Chondrocyte (in vitro differentiated cells): ENCODE data around the gene TRABD2A. TPM values are rescaled to one million over a fixed set of nuclear protein-coding genes. Genes with fewer than 3 reads are reported as not detected.

Experiments used
- DNase-seq: peaks from one replicate; pipeline ENCODE4 v3.0.0; 2021; ENCODE audit warnings: mixed read lengths, low spot score
- H3K27ac Mint-ChIP-seq: one replicate; pipeline ENCODE4 v1.8.0; 2021; ENCODE audit warnings: mild to moderate bottlenecking, moderate library complexity, mixed read lengths; ENCODE audit not compliant: unreplicated experiment
- H3K27me3 Mint-ChIP-seq: 2 replicates; pipeline ENCODE4 v1.8.0; 2021; ENCODE audit warnings: low read depth, mixed read lengths
- H3K36me3 Mint-ChIP-seq: 2 replicates; pipeline ENCODE4 v1.8.0; 2021; ENCODE audit warnings: low read depth, mixed read lengths
- H3K4me1 Mint-ChIP-seq: 2 replicates; pipeline ENCODE4 v1.8.0; 2021; ENCODE audit warnings: low read depth, mild to moderate bottlenecking, mixed read lengths
- H3K4me3 Mint-ChIP-seq: one replicate; pipeline ENCODE4 v1.8.0; 2021; ENCODE audit warnings: mild to moderate bottlenecking, moderate library complexity, mixed read lengths; ENCODE audit not compliant: unreplicated experiment
- H3K9me3 Mint-ChIP-seq: 2 replicates; pipeline ENCODE4 v1.8.0; 2021; ENCODE audit warnings: low read depth, mixed read lengths
- total RNA-seq: library from RNA; stranded (reverse); gene quantifications from 3 replicates; pipeline ENCODE4 v1.2.1, GENCODE V29; 2021
- TF ChIP-seq, protein P1 (sequence below): fragments of 200-600 bp; sonication (generic); IDR thresholded peaks from 2 replicates; pipeline ENCODE4 v1.5.0; 2021; ENCODE audit warnings: antibody characterized with exemption, mild to moderate bottlenecking, moderate library complexity

The TRABD2A gene
- total RNA-seq, 1 donor from 2014 or later = 0.37 TPM

GRCh38 chr2:84839851-84840250, 41.0 kb downstream of the TRABD2A start:
- H3K27me3 Mint-ChIP-seq = peaks cover 6% of the 10 kb centered on the region

DNA sequence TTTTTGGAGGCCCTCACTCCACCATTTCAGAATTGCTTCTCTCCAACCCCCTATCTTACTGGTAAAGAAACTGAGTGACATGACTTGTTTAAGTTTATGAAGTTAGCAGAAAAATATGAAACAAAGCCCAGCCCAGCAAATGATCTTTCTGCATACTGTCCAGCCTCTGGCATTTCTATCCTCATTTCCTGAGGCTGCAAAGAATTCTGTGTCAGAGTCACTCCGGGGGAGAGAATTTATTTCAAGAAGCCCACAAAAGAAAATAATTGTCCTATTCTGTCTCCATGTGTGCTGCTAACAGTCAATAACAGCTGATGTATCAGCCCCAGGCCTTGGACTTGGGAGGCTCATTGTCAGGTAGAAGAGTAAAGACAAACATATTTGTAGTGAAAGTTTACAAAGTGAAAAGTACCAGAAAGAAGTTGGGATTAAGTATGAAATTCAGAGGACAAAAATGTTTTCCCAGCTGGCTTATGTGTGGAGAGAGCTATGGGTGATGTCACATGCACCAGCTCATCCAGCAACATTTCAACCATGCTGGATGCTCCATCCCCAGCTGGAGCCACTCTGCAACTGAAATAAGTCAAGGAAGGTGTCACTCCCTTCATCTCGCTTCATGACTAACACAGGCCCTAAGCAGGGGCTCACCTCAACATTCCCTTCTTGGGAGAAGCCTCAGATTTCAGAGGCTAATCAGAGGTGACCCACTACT, 42.3 kb downstream of the TRABD2A start:
- Mint-ChIP-seq H3K27ac (peak overlapping the region; percentile 50), H3K4me1 (peaks cover 27% of the 10 kb centered on the region), H3K9me3 (peaks cover 9% of the 10 kb centered on the region), H3K36me3 (peaks cover 5% of the 10 kb centered on the region), H3K27me3 (peaks cover 4% of the 10 kb centered on the region), H3K4me3 (no peak overlapping the region)
- TF ChIP-seq, protein P1, sequence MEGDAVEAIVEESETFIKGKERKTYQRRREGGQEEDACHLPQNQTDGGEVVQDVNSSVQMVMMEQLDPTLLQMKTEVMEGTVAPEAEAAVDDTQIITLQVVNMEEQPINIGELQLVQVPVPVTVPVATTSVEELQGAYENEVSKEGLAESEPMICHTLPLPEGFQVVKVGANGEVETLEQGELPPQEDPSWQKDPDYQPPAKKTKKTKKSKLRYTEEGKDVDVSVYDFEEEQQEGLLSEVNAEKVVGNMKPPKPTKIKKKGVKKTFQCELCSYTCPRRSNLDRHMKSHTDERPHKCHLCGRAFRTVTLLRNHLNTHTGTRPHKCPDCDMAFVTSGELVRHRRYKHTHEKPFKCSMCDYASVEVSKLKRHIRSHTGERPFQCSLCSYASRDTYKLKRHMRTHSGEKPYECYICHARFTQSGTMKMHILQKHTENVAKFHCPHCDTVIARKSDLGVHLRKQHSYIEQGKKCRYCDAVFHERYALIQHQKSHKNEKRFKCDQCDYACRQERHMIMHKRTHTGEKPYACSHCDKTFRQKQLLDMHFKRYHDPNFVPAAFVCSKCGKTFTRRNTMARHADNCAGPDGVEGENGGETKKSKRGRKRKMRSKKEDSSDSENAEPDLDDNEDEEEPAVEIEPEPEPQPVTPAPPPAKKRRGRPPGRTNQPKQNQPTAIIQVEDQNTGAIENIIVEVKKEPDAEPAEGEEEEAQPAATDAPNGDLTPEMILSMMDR = no peak
- no peak for DNase-seq

More at GRCh38 chr2:84839851-84840250, 41.0 kb downstream of the TRABD2A start:
- H3K4me3 Mint-ChIP-seq = no peak overlapping the region
- TF ChIP-seq, protein P1 = no peak
- H3K4me1 Mint-ChIP-seq = peaks cover 27% of the 10 kb centered on the region
- H3K27ac Mint-ChIP-seq = no peak overlapping the region
- DNase-seq = no peak
- H3K9me3 Mint-ChIP-seq = peaks cover 9% of the 10 kb centered on the region
- H3K36me3 Mint-ChIP-seq = peaks cover 5% of the 10 kb centered on the region

DNA sequence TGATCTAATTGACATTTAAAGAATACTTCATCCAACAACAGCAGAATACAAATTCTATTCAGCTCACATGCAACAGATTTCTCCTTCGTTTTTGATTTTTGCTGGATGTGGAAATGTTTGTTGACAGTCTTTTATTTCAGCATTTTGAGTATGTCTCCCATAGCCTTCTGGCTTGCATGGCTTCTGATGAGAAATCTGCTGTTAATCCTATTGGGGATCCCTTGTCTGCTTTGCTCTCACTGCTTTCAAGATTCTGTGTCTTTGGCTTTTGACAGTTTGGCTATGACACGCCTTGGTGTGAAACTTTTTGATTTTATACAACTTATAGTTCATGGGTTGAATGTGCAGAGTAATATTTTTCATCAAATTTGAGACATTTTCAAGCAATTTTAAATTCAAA, 44.7 kb downstream of the TRABD2A start:
- H3K27me3 Mint-ChIP-seq = peaks cover 6% of the 10 kb centered on the region
- TF ChIP-seq, protein P1 = no peak
- H3K9me3 Mint-ChIP-seq = peaks cover 9% of the 10 kb centered on the region
- H3K27ac Mint-ChIP-seq = no peak overlapping the region
- DNase-seq = no peak
- peaks cover 5% of the 10 kb centered on the region for H3K36me3 Mint-ChIP-seq
- peaks cover 27% of the 10 kb centered on the region for H3K4me1 Mint-ChIP-seq
- no peak overlapping the region for H3K4me3 Mint-ChIP-seq

DNA sequence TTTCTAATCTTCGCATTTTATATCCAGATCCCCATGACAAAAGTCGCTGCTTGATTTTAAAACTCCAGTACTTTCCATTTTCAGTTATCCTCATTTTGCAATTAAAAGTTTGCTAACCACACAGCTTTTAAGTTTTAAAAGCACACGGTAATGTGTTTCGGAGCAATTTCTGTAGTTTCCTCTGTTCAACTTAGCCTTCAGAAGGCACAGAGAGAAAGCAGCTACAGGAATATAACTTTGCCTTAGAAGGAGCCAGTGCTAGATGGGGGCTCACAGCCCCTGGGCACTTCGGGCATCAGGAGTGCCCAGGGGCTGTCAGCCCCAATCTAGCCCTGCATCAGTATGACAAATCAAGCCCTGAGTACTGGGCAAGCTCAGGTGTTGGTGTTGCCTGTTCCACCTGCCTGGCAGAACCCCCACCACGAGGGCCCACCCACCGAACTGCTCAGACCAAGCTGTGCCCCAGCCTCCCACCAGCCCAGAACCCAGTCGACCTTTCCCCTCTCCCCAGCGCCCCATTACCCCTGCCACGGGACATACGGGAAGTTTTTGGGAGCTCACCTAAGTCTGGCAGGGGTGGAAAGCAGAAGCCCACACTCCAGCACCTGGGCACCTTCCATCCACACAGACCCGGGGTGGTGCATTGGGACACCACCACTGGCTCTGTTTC, 47.3 kb downstream of the TRABD2A start:
- TF ChIP-seq, protein P1 = no peak
- peaks cover 9% of the 10 kb centered on the region for H3K9me3 Mint-ChIP-seq
- H3K36me3 Mint-ChIP-seq = peaks cover 5% of the 10 kb centered on the region
- peaks cover 5% of the 10 kb centered on the region for H3K4me1 Mint-ChIP-seq
- peaks cover 8% of the 10 kb centered on the region for H3K27me3 Mint-ChIP-seq
- no peak overlapping the region for H3K4me3 Mint-ChIP-seq
- H3K27ac Mint-ChIP-seq = no peak overlapping the region
- no peak for DNase-seq

DNA sequence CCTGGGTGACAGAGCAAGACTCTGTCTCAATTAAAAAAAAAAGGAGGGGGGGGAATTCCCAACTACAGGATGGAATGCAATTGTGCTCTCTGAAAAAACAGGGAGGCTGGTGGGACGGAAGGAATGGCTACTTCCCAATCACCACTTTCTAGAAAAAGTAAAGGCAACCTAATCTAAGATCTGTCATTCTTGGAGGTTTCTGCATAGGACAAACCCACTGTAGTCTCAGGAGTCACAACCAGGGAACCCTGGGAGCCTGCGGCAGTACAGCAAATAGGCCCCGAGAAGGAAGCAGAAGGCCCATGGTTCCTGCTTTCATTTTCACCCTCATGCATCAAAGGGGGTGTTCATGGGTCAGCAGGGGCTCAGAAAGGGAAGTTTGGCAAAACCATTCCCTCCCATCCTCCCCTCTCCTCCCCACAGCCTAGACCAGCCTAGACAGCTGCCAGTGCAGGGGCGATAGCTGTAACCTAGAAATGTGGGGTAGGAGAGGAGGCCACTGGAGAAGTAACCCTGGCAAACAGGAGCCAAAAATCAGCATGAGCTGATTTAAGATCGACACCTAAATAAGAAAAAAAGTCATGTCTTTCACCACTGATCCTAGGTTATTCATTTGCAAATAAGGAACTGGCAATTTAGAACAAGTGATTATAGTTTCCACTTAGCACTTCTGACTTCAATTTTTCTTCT, 48.0 kb downstream of the TRABD2A start:
- Mint-ChIP-seq H3K27ac (no peak overlapping the region), H3K27me3 (peaks cover 15% of the 10 kb centered on the region), H3K4me3 (no peak overlapping the region), H3K4me1 (no peaks in the 10 kb centered on the region), H3K36me3 (peaks cover 5% of the 10 kb centered on the region), H3K9me3 (peaks cover 9% of the 10 kb centered on the region)
- DNase-seq = no peak
- TF ChIP-seq, protein P1 = no peak
